ENCODE measurements around the gene XYLT1.

XYLT1 gene

DNA sequence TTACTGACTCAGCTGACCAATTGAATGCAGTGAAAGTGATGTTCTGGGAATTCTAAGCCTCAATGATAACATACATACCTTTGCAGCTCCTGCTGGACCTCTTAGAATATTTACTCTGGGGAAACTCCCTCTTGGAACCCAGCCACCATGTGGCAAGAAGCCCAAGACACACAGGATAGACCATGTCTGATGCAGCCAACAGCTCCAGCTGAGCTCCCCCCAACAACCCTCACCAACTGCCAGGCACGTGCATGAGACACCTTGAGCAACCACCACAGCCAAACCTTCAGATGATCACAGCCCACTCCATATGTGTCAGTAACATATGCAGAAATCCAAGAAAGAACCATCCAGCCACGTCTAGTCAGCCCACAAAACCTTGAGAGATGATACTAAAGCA, 53.0 kb downstream of the XYLT1 start:
- Histone ChIP-seq H3K36me3 (replicated peaks) (no peaks in the 10 kb centered on the region), H3K27ac (no peak overlapping the region), H3K27me3 (replicated peaks) (no peaks in the 10 kb centered on the region), H3K4me3 (ENCODE audit: low read depth, low read length) (no peak overlapping the region)
- in situ Hi-C loops (cut with HindIII; ENCODE audit: low pct_ligation_motif_present, low sequenced_read_pairs): no loop called here
- no peak for TF ChIP-seq CTCF (IDR thresholded peaks at IDR 0.05; ENCODE audit: low read depth, low read length, missing control alignments)
- no peak for DNase-seq

- H3K36me3 ChIP-seq (replicated peaks): no peaks in the 10 kb centered on the region
- no peak for DNase-seq
Observed at GRCh38 chr16:17416461-17417311, 54.1 kb downstream of the XYLT1 start.

GRCh38 chr16:17414916-17415315, 55.8 kb downstream of the XYLT1 start:
- in situ Hi-C loops (cut with HindIII; ENCODE audit: low pct_ligation_motif_present, low sequenced_read_pairs): no loop called here
- H3K27ac ChIP-seq: no peak overlapping the region

More at GRCh38 chr16:17416461-17417311, 54.1 kb downstream of the XYLT1 start:
- TF ChIP-seq CTCF (IDR thresholded peaks at IDR 0.05; ENCODE audit: low read depth, low read length, missing control alignments): peak; percentile 20
- H3K4me3 ChIP-seq (ENCODE audit: low read depth, low read length): no peak overlapping the region
- no peak overlapping the region for H3K27ac ChIP-seq
- in situ Hi-C loops (cut with HindIII; ENCODE audit: low pct_ligation_motif_present, low sequenced_read_pairs): no loop called here
- H3K27me3 ChIP-seq (replicated peaks): no peaks in the 10 kb centered on the region

GRCh38 chr16:17414421-17414820, 56.3 kb downstream of the XYLT1 start:
- no peak overlapping the region for H3K4me3 ChIP-seq (ENCODE audit: low read depth, low read length)
- no peaks in the 10 kb centered on the region for H3K36me3 ChIP-seq (replicated peaks)
- H3K27me3 ChIP-seq (replicated peaks): no peaks in the 10 kb centered on the region
- DNase-seq: no peak
- TF ChIP-seq CTCF (IDR thresholded peaks at IDR 0.05; ENCODE audit: low read depth, low read length, missing control alignments): no peak
- in situ Hi-C loops (cut with HindIII; ENCODE audit: low pct_ligation_motif_present, low sequenced_read_pairs): no loop called here
- H3K27ac ChIP-seq: no peak overlapping the region

More at GRCh38 chr16:17414916-17415315, 55.8 kb downstream of the XYLT1 start:
- no peak for DNase-seq
- no peak for TF ChIP-seq CTCF (IDR thresholded peaks at IDR 0.05; ENCODE audit: low read depth, low read length, missing control alignments)
- no peak overlapping the region for H3K4me3 ChIP-seq (ENCODE audit: low read depth, low read length)
- no peaks in the 10 kb centered on the region for H3K36me3 ChIP-seq (replicated peaks)
- H3K27me3 ChIP-seq (replicated peaks): no peaks in the 10 kb centered on the region

DNA sequence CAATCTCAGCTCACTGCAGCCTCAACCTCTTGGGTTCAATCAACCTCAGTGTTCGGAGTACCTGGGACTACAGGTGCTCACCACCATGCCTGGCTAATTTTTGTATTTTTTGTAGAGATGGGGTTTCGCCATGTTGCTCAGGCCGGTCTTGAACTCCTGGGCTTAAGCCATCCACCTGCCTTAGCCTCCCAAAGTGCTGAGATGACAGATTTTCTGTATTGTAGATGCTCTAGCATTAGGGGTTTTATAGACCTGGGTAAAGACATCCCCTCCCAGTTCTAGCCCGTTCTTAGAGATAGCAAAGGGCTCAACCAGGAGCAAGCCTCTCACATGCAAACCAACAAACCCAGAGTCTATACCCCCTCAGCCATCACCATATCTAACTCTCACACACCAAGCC, 57.3 kb downstream of the XYLT1 start:
- H3K27ac ChIP-seq: no peak overlapping the region
- no peaks in the 10 kb centered on the region for H3K36me3 ChIP-seq (replicated peaks)
- TF ChIP-seq CTCF (IDR thresholded peaks at IDR 0.05; ENCODE audit: low read depth, low read length, missing control alignments): no peak
- no peaks in the 10 kb centered on the region for H3K27me3 ChIP-seq (replicated peaks)
- no peak overlapping the region for H3K4me3 ChIP-seq (ENCODE audit: low read depth, low read length)
- no peak for DNase-seq
- in situ Hi-C loops (cut with HindIII; ENCODE audit: low pct_ligation_motif_present, low sequenced_read_pairs): no loop called here

Data from brain microvascular endothelial cell (primary cell).